LoVo (cell line): ENCODE measurements around the gene XAB2.

Experiments
- DNase-seq: peaks from one replicate; pipeline ENCODE4 v3.0.0-alpha.2; 2016; ENCODE audit warnings: low spot score

XAB2 gene

DNA sequence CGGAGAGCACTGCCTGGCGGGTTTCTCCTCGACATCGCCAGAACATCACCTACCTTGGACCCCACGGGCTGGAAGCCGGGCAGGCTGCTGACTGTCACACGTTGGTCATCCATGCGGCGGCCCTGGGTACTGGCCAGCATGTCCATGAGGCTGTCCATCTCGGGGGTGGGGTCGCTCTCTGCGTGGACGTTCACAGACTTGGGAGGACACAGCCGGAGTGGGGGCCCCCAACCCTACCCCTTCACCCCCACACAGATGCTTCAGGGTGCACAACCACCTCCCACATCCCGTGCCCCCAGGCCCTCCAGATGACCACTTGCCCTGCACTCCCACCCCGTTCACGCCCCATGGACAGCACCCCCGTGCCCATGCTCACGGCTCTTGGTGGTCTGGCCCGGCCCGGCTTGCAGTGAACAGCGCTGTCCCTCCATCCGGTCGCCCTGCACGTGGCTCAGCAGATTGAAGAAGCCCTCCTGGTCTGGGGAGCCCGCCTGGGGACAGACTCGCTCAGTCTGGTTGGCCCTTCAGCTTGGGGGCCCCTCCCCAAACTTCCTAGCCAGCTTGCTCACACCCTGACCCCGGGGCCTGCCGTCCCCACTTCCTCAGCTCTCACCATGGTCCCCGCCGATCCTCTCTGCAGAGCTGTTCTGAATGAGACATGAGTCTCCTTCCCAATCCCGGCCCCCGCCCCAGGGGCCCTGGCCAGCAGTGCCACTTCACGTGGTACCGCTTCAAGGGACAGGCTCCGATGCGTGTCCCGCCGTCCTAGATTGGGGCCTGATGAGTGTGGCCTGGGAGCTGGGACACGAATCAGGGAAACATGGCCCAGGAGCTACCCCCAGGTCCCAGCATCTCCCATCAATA lies 3.2 kb upstream of the XAB2 start:
- DNase-seq, result no peak

DNA sequence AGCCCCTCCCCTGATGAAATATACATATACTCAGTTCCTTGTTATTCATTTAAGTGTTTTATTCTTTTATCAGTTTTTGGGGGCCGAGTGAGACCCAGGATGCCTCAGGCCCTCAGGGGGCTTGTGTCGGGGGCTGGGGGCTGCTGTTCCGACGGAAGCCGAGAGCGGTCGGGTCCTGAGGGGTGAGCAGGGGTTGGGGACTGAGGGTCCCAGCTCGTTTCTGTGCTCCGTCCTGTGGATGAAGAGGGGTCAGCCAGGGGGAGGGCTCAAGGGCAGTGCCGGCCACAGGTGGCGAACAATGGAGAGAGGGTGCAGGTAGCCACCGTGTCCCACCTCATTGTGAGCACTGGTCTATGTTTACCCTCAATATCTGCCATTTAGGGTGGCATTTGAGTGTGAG lies 2.2 kb upstream of the XAB2 start:
- DNase-seq, result no peak

DNA sequence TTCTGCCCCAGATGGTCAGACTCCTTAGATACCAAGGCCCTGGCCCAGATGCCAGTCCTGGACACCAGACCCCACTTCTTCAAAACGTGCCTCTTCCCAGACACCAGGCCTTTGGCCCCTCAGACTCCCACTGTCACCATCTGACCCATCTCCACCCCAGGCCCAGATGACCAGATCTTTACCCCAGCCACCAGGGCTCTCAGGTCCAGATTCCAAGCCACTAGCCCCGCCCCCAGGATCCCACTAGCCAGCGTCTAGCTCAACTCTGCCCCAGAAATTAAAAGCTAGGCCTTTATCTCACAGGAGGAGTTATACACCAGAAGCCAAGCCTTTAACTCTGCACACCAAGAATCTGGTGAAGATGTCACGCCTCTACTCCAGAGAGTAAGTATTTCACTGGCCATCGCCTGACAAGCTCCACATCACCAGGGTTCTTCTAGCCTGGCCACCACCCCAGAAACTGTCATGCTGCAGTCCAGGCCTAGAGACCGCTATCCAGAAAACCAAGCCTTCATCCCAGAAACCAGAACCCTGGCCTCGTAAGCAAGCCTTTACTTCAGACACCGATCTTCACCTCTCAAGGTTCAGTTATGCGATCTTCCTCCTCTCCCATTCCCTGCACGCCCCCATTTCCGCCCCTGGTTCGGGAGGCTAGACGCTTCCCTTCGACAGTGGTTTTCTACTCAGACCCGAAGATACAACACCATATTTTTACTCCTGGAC lies 595 bp downstream of the XAB2 start:
- no peak for DNase-seq

DNA sequence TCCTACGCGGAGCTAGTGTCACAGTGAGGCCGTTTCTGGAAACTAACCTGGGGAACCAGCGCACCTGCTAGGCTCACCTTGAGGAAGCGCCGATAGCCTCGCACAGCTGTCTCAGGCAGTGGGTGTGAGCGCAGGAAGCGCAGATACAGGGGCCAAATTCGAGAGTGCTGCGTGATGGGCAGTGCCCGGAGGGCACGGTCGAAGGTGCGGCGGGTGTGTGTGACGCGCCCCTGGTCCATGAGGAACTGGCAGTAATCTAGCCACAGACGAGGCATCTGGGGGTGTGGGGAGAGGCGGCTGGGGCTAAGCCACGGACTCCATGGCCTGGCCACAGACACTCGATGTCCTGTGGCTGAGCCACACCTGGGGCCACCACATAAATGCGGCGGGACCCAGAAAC lies 2.2 kb downstream of the XAB2 start:
- DNase-seq, result no peak

DNA sequence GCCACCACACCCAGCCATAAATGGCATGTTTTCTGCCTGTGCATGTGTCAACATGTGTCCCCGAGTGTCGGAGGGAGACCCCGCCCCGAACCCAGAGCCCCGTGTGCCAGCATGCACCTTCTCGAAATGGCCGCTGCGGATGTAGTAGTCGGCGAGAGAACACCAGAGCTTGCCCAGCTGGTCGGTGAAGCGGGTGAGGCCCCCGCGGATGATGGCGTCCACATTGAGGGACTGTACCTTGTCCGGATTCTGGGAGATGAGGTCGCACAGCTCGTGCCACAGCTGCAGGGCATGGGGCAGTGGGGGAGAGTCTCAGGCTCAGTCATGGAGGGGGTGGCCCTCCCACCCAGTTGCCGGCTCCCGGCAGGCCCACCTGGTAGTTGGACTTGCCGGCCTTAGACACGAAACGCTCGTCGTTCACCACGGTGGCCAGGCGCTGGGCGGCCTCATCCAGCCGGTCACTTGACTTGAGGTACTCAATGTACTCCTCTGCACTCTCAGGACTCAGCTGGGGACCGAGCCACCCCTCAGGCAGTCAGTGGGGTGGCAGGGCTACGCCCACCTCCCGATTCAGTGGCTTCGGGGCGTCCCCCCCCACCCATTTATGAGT lies 3.5 kb downstream of the XAB2 start:
- no peak for DNase-seq

DNA sequence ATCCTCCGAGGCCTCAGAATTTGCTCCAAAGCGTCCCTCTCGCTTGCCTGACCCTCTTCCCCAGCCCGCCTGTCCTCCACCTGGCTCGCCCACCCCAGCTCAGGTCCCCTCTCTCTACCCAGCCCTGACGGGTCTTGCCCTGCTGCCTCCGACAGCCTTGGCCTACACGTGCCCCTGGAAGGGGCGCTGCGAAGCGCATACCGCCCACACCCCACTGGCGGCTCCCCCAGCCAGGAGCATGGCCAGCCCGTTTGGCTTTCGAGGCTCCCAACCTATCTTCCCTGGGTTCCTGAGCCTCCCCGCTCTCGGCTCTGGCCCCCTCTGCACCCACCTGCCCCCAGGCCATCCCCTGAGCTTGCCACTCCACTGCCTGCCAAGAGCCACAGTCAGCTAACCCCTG lies 4.5 kb downstream of the XAB2 start:
- DNase-seq, result no peak

DNA sequence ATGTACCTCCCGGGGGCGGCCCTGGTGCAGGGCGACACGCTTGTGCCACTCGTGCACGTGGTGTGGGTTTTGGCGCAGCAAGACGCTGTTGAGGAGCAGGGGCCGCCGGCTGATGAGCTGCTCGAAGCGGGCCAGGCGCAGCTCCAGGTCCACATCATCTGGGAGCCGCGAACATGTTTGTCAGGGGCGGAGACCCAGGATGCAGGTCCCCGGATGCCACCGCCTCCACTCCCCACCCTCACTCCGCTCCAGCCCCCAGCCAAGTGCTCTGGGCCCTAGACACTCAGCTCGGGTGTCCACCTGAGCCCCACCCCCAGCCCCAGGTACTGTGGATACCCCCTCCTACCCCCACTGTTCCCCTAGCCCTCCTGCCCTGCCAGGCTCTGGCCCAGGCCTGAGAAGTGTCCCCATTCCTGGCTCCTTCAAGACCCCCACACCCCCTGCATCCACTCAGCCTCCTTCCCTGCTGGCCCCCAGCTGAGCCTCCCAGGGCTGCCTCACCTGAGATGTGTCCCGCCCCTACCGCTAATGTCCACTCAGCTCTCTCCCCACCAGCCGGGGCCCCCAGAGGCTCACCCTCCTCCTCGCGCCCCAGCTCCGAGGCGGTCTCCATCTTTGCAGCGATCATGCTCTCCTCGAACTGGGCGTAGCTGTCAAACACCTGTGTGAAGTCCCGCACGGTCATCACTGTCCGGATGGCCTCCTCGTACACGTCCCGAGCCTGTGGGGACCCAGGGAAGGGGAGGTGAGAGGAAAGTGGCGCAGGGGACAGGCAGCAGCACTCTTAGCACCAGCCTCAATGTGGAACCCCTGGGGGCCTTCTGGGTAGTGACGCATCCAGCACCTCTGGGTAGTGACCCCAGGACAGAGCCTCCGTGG lies 5.4 kb downstream of the XAB2 start:
- no peak for DNase-seq

DNA sequence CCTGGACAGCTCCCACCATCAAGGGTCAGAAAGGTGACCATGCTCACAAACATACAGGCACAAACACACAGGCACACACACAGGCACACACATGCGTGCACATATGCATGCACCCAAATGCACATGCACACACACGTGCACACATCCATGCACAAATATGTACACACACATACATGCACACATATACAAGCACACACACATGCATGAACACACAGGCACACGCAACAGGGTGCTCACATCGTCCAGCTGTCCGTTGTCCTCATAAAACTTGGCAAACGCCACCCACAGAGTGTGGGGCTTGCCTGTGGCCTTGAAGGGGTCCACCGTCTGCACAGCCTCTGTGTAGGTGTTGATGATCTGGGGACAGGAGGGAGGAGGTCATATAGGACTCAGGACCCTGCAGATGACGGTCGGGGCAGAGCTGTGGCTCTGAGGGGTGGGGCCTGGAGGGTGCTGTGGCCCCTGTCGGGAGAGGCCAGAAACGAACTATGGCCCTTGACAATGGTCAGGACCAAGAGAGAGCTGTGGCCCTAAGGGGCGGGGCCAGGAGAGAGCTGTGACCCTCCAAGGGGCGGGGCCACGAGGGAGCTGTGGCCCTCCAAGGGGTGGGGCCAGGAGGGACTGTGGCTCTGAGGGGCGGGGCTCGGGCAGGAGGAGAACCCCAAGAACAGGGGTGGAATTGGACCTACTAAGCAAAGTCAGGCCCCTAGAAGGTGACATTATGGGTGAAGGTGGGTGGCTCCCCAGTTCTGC lies 6.2 kb downstream of the XAB2 start:
- no peak for DNase-seq

DNA sequence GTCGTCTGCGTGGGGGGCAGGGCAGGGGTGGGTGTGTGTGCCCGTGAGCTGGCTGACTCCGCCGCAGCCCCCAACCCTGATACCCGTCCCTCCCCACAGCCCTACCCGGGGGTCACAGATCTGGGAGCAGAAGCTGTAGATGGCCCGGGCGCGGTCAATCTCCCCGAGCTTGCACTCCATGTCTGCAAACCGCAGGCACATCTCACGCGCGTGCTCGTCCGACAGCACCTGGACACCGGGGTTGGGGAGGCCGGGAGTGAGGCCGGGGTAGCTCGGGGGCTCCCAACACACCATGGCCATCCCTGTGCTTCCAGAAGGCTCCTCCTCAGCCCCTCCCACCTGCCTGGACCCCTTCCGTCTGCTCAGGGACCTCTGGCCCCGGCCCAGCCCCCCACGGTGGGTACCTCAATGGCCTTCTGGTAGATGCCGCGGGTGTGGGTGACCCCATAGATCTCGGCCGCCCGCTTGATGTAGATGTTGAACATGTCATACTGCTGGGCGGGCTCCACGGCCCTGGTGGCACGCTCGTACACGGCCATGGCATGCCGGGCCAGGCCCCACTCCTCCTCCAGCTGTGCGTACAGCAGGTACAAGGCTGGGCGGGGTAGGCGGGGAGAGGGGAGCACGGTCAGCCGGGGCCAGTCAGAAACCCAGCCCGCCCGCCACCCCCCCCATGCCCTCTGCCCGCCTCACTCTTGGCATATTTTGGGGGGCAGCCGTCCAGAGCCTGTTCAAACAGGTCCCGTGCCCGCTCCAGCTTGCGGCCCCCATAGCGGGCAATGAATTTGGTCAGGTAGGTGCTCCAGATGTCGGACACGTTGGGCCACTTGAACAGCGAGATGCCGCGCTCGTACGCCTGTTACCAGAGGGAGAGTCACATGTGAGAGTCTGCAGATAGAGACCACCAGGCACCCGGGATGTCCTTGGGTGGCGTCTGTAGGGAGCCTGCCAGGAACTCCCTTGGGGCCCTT lies 8.6 kb downstream of the XAB2 start:
- no peak for DNase-seq

DNA sequence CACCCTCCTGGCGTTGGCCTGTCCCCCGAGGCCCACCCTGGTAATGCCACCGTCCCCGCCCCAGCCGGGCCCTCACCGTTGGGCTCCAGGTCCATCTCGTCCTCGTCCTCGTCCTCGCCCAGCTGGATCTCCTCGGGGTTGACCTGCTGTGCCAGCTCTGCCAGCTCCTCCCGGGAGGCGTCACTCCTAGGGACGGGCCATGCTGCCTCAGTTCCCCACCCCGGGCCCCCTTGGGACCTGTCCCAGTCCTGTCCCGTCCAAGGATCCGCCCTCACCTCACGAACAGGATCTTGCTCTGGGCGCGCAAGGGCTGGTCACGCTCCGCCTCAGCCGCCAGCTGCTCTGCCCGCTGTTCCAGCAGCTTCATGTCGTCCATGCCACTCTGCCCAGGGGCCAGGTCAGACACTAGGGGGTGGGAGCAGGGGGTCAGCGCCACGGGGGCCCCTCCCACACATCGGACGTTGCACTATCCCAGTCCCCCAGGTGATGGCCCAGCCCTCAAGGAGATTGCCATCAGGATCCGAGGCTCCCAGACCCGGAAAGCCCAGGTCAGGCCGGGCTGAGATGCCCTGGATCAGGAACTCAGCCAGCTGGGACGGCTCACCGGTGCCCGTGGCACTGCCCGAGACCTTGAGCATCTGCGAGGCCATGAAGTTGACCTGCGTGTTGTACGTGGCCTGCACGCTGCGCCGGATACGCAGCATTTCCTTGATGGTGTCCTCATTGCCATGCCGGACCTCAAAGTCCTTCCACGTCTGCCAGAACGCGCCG lies 9.5 kb downstream of the XAB2 start:
- no peak for DNase-seq

DNA sequence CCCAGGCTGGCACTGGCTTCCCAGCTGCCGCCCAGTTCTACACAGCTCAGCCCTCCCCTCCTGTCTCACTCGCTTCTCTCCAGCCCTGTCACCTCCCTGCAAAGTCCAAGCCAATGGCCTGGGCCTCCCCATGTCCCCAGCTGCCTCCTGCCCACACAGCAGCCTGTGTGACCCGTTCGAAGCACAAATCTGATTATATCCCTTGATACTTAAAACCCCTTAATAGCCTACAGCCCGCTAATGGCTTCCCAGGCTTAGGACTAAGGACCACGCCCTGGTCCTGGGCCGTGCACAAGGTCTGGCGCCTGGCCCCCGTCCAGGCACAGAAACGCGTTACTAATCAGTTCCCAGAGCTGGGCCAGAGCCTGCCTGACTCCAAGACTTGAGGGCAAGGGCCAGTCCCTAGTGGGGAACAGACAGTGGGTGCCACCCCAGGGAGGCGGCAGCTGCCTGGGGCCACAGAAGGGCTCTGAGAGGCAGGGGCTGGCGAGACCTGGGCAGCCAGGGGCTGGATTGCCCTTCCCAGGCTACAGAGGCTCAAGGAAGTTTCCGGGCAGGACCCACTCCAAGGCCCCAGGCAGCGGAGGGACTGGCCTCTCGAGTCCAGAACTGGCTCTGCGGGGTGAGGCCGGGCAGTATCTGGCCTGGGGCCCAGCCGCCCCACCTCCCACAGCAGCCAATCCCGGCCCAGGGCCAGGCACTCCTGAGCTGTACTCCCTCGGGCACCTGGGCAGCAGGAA lies 10.4 kb downstream of the XAB2 start:
- DNase-seq, result no peak

DNA sequence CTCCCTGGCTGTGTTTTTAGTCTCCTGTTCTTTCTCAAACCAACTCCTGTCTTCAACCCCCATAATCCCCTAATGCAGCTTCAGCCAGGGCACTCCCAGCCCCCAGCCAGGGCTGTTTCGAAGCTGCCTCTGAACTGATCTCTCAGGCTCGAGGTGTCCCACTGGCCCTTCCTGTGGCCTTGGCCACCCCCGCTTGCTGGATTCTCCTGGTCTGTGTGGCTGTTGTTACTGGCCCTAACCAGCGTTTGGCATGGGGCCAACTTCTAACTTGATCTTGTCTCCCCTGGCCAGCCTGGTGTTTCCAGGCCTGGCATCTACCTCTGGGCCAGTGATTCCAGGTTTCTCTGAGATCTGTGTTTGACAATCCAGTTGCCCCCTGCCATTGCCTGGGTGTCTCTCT lies 11.0 kb downstream of the XAB2 start:
- no peak for DNase-seq

DNA sequence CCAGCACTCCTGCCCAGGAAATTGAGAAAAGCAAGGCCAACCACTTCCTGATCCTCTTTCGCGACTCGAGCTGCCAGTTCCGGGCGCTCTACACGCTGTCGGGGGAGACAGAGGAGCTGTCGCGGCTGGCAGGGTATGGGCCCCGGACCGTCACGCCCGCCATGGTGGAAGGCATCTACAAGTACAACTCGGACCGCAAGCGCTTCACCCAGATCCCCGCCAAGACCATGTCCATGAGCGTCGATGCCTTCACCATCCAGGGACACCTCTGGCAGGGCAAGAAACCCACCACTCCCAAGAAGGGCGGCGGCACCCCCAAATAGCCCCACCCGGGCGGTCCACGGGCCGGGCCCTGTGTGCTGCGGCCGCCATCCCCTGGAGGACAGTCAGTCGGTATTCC lies 11.6 kb downstream of the XAB2 start:
- DNase-seq, result no peak

DNA sequence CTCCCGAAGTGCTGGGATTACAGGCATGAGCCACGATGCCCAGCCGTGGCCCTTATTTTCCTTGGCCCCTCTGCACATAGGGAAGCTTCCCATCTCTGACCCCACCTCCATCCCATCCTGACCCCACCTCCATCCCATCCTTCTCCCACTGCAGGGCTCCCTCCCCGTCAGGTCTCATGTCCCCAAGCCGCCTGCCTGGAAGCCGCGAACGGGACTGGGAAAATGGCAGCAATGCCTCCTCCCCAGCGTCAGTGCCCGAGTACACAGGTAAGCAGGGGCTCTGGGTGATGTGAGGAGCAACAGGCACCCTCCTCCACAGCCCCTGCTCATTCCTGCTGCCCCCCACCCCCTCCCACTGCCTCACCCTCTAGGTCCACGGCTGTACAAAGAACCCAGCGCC lies 12.2 kb downstream of the XAB2 start:
- DNase-seq, result no peak

DNA sequence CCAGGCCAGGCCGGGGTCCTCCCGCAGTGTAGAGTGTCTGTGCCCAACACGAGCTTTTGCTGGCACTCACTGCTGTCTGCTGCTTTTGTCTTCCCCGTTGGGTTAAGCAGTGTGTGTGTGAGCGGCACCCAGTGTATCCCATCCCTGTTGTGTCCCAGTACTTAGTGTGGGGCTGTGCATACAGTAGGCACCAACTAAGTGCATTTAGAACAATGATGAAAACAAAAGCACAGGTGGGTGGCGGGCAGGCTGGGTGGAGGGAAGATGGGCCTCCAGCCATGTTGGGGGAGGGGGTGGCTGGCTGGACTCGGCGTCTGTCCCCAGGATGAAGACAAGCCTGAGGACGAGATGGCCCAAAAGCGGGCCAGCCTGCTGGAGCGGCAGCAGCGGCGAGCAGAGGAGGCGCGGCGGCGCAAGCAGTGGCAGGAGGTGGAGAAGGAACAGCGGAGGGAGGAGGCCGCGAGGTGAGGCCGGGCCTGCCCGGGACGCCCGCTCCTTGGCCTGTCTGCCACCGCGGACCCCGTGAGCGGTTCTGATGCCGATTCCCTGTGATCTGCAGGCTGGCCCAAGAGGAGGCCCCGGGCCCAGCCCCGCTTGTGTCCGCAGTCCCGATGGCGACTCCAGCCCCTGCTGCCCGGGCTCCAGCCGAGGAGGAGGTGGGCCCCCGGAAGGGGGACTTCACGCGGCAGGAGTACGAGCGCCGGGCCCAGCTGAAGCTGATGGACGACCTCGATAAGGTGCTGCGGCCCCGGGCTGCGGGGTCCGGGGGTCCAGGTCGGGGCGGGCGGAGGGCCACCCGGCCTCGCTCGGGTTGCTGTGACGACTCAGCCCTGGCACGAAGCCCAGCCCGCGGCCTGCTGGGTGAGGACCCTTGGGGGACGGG lies 14.2 kb downstream of the XAB2 start:
- DNase-seq, result no peak

DNA sequence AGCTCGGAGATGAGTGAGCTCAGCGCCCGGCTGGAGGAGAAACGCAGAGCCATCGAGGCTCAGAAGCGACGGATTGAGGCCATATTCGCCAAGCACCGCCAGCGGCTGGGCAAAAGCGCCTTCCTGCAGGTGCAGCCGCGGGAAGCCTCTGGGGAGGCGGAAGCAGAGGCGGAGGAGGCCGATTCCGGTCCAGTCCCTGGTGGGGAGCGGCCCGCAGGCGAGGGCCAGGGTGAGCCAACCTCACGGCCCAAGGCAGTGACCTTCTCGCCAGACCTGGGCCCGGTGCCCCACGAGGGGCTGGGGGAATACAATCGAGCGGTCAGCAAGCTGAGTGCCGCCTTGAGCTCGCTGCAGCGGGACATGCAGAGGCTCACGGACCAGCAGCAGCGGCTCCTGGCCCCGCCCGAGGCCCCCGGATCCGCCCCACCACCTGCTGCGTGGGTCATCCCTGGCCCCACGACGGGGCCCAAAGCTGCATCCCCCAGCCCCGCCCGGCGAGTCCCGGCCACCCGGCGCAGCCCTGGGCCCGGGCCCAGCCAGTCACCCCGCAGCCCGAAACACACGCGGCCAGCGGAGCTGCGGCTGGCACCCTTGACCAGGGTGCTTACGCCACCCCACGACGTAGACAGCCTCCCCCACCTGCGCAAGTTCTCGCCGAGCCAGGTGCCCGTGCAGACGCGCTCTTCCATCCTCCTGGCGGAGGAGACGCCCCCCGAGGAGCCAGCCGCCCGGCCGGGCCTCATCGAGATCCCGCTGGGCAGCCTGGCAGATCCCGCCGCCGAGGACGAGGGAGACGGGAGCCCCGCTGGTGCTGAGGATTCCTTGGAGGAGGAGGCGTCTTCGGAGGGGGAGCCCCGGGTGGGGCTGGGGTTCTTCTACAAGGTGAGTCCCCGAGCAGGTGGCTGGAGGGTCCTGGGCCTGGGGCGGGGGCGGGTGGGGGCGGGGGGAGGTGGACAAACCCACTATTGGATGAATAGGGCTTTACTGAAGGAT lies 16.8 kb downstream of the XAB2 start:
- DNase-seq, result no peak
